IPS-18c (cell line): ENCODE data around the gene FN3K.

ENCODE experiments used
- H3K4me3 ChIP-seq: 2 replicates; pipeline ENCODE4 v1.7.0; 2013; ENCODE audit warnings: low read depth, mild to moderate bottlenecking, low read length, moderate library complexity; ENCODE audit not compliant: insufficient read depth
- H3K9me3 ChIP-seq: one replicate; pipeline ENCODE4 v1.6.1; 2013; ENCODE audit warnings: mild to moderate bottlenecking, low read length, moderate library complexity; ENCODE audit not compliant: control insufficient read depth, insufficient read depth

Gene FN3K

GRCh38 chr17:82699551-82699950, 35.9 kb upstream of the FN3K start:
- Histone ChIP-seq H3K4me3 (no peak overlapping the region), H3K9me3 (no peaks in the 10 kb centered on the region)

GRCh38 chr17:82702231-82702927, 33.0 kb upstream of the FN3K start:
- Histone ChIP-seq H3K4me3 (no peak overlapping the region), H3K9me3 (no peaks in the 10 kb centered on the region)

- Histone ChIP-seq H3K4me3 (no peak overlapping the region), H3K9me3 (no peaks in the 10 kb centered on the region)
Measured at GRCh38 chr17:82703036-82703745, 32.2 kb upstream of the FN3K start.

- Histone ChIP-seq H3K9me3 (no peaks in the 10 kb centered on the region), H3K4me3 (no peak overlapping the region)
Measured at GRCh38 chr17:82703935-82704865, 31.2 kb upstream of the FN3K start.

- Histone ChIP-seq H3K9me3 (no peaks in the 10 kb centered on the region), H3K4me3 (no peak overlapping the region)
Measured at GRCh38 chr17:82704886-82705285, 30.5 kb upstream of the FN3K start.

- no peaks in the 10 kb centered on the region for H3K9me3 ChIP-seq
Measured at GRCh38 chr17:82705756-82706155, 29.7 kb upstream of the FN3K start.

GRCh38 chr17:82709024-82709675, 26.3 kb upstream of the FN3K start:
- Histone ChIP-seq H3K9me3 (no peaks in the 10 kb centered on the region), H3K4me3 (no peak overlapping the region)

More at GRCh38 chr17:82705756-82706155, 29.7 kb upstream of the FN3K start:
- no peak overlapping the region for H3K4me3 ChIP-seq

GRCh38 chr17:82709676-82710498, 25.5 kb upstream of the FN3K start:
- Histone ChIP-seq H3K4me3 (no peak overlapping the region), H3K9me3 (no peaks in the 10 kb centered on the region)

- H3K4me3 ChIP-seq, result no peak overlapping the region
- no peaks in the 10 kb centered on the region for H3K9me3 ChIP-seq
Measured at GRCh38 chr17:82710499-82711232, 24.7 kb upstream of the FN3K start.

- no peaks in the 10 kb centered on the region for H3K9me3 ChIP-seq
- H3K4me3 ChIP-seq, result no peak overlapping the region
Measured at GRCh38 chr17:82713071-82713723, 22.2 kb upstream of the FN3K start.

- Histone ChIP-seq H3K9me3 (no peaks in the 10 kb centered on the region), H3K4me3 (peak within 1 kb of the TSS; percentile 88)
Measured at GRCh38 chr17:82716203-82717010, 19.0 kb upstream of the FN3K start, which contains the start of gene FN3KRP. FN3KRP (plus strand) TSS chr17:82716706; CDS start chr17:82716756, 50 bp downstream.

GRCh38 chr17:82718986-82719685, 16.3 kb upstream of the FN3K start:
- Histone ChIP-seq H3K4me3 (no peak overlapping the region), H3K9me3 (no peaks in the 10 kb centered on the region)

GRCh38 chr17:82720204-82720603, 15.2 kb upstream of the FN3K start:
- Histone ChIP-seq H3K9me3 (no peaks in the 10 kb centered on the region), H3K4me3 (no peak overlapping the region)

- Histone ChIP-seq H3K9me3 (no peaks in the 10 kb centered on the region), H3K4me3 (no peak overlapping the region)
Measured at GRCh38 chr17:82722341-82723013, 12.9 kb upstream of the FN3K start.
